IPS-20b (cell line): ENCODE data around the gene CPXM2.

Experiments used
- H3K27ac ChIP-seq: one replicate; pipeline ENCODE4 v1.5.1; 2013; ENCODE audit warnings: low read length
- H3K27me3 ChIP-seq: 2 replicates; pipeline ENCODE4 v1.6.1; 2013; ENCODE audit warnings: mild to moderate bottlenecking, low read length, inconsistent platforms; ENCODE audit not compliant: insufficient read depth
- H3K36me3 ChIP-seq: 2 replicates; pipeline ENCODE4 v1.6.1; 2013; ENCODE audit warnings: low read depth, mild to moderate bottlenecking, inconsistent platforms, low read length, moderate library complexity; ENCODE audit not compliant: insufficient read depth
- H3K4me1 ChIP-seq: 2 replicates; pipeline ENCODE4 v1.6.1; 2013; ENCODE audit warnings: mild to moderate bottlenecking, control low read depth, inconsistent platforms, low read length, moderate library complexity; ENCODE audit not compliant: insufficient read depth
- H3K4me3 ChIP-seq: 2 replicates; pipeline ENCODE4 v1.5.1; 2013; ENCODE audit warnings: mild to moderate bottlenecking, low read length, inconsistent platforms
- H3K9ac ChIP-seq: 2 replicates; pipeline ENCODE4 v1.6.1; 2013; ENCODE audit warnings: low read depth, mild to moderate bottlenecking, inconsistent platforms, low read length, moderate library complexity
- H3K9me3 ChIP-seq: 2 replicates; pipeline ENCODE4 v1.6.1; 2013; ENCODE audit warnings: mild to moderate bottlenecking, low read depth, low read length, inconsistent platforms; ENCODE audit not compliant: insufficient read depth

Gene CPXM2

DNA sequence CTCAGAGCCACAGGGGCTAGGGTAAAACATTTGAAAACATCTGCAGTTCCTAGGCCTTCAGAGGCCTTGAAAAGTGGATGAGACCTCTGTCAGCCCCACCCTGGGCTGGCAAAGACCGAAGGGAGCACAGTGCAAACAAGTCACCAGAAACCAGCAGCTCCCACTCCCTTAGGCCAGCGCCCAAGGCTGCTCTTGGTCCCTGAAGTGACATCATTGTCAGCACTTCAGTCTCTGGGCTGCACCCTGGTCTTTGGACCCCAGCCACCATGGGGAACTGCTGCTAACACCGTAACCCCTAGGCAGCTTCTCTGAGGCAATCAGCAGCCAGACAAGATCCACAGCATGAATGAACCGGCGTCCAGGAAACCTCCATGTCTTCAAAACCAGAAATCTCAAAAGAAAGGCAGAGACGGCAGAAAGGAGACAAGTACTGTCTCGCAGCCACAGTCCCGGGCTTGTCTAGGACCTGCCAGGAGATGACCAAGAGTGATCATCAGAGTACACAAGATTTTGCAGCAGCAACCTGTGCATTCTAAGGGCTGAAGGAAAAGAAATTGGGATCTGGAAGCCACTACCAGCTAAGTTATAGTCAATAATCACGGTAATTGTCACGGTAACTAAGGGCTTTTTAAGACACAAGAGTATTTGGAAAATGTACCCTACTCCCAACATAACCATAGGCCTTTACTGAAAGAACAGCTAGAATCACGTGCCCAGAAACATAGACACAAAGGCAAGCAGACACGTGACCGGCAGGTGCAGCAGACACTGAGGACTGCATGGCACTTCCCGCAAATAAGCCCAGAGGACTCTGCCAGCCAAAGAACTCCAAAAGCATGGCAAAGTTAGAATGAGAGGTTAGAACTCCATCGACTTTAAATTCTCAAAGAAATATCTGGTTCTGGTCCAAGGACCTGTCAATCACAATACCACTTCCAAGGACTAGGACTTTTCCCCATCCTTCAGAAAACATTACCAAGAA is 23.3 kb downstream of the CPXM2 start:
- Histone ChIP-seq H3K4me1 (peaks cover 9% of the 10 kb centered on the region), H3K27ac (no peak overlapping the region), H3K4me3 (no peak overlapping the region), H3K9me3 (peaks cover 3% of the 10 kb centered on the region; the same call in 1 of the 2 replicates), H3K9ac (no peak overlapping the region), H3K36me3 (no peaks in the 10 kb centered on the region), H3K27me3 (no peaks in the 10 kb centered on the region)

DNA sequence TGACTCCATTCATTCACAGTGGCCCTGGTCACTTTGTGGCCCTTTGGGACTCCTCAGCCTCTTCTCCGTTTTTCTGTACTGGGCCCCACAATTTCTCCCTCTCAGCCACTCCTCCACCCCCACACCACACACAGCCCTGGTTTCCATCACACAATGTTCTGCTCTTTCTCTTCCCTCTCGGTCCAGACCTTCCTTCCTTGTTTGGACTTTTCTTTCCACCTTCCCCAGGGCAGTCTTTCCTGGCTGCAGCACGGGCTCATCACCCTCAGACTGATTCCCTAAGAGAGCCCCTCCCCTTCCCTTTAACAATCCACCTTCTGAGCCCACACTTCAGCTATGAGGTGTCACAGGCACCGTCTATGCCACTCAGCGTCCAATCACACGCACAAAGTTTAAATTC is 25.7 kb downstream of the CPXM2 start:
- Histone ChIP-seq H3K4me3 (no peak overlapping the region), H3K27me3 (no peaks in the 10 kb centered on the region), H3K27ac (no peak overlapping the region), H3K9me3 (no peaks in the 10 kb centered on the region), H3K9ac (no peak overlapping the region), H3K4me1 (peaks cover 9% of the 10 kb centered on the region), H3K36me3 (no peaks in the 10 kb centered on the region)

DNA sequence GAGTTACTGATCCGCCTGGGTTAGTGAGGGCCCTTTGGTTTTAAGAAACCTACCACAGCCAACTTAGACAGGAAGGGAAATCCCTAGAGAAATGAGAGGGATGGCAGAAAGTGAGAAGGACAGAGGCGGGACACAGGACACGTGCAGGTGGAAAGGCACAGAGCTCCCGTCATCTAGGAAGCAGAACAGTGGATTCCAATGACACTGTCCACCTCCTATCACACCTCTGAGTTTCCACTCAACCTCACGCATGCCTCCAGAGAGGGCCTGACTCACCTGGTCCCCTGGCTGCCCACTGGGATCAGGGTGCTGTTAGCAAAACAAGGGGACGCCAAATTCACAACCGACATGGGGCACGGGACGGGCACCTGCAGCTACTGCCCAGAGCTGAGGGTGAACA is 26.3 kb downstream of the CPXM2 start:
- Histone ChIP-seq H3K9ac (no peak overlapping the region), H3K4me3 (no peak overlapping the region), H3K27me3 (no peaks in the 10 kb centered on the region), H3K36me3 (no peaks in the 10 kb centered on the region), H3K4me1 (peaks cover 9% of the 10 kb centered on the region), H3K9me3 (no peaks in the 10 kb centered on the region), H3K27ac (no peak overlapping the region)

DNA sequence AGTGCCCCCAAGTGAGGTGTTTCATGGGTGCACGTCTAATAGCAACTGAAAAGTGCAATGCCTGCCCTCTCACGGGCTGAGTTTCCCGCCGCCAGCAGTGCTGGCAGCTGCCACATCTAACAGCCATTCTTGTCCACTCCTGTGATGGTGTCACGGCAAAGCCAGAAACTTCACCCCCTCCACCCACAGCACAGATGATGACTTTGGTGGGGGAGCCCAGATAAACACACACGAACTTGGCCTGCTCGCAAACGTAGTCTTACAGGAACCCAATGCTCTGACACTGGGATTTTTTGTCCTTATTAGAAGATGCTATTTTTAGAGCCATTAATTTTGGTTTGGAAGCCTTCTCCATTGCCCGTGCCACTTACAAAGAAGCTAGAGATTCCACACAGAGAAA is 26.7 kb downstream of the CPXM2 start:
- H3K4me3 ChIP-seq = no peak overlapping the region
- no peak overlapping the region for H3K27ac ChIP-seq
- H3K27me3 ChIP-seq = no peaks in the 10 kb centered on the region
- H3K9me3 ChIP-seq = no peaks in the 10 kb centered on the region
- no peak overlapping the region for H3K9ac ChIP-seq
- H3K36me3 ChIP-seq = no peaks in the 10 kb centered on the region
- H3K4me1 ChIP-seq = peaks cover 9% of the 10 kb centered on the region

DNA sequence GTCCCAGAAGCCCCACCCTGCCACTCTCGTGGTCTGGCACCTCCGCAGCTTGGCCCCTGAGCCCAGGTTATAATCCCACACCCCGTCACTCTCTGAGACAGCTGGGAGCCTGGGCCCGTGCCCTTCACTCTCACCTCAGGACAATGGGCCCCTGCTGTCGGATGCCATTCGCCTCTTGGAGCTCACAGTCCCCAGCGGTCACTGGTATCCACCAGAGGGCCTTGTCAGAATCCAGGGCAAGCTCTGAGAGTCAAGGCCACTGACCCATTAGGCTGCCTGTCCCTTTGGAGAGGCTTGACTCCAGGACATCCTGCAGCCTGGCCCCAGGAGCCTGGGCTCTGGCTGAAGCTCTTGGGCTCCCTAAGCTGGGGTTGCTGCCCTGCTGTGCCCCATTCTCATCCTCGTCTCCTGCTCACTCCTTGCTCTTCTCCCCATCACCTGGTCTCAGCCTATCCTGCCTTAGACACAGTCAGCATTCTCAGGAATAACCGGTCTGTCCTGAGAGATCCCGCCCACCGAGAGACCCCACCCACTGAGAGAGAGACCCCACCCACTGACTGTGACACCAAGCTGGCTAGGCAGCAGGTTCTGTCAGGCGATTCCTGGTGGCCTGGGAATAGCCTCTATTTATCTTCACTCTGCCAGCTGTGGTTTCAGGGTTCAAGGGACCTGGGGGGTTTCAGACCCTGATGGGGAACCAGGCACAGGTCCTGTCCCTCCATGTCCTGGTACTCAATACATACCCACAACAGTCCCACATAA is 27.7 kb downstream of the CPXM2 start:
- Histone ChIP-seq H3K4me1 (peaks cover 9% of the 10 kb centered on the region), H3K4me3 (no peak overlapping the region), H3K36me3 (no peaks in the 10 kb centered on the region), H3K9ac (no peak overlapping the region), H3K9me3 (no peaks in the 10 kb centered on the region), H3K27me3 (no peaks in the 10 kb centered on the region), H3K27ac (no peak overlapping the region)

DNA sequence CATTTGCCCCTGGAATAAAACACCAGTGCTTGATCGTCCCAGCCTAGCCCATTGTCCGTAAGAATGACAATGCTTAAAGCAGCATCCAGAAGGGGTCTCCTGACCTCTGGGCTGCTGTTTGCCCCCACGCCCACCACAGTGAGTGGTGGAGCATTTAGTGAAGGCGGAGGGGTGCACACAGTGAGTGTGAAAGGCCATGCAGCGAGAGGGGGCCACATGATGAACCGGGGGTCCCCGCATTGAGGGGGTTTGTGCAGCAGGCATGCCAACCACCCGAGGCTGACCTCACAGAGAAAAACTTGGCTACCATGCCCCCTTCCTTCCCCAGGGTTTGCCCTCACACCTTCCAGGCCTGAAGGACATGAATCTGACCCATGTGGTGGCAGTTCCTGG is 28.4 kb downstream of the CPXM2 start:
- no peaks in the 10 kb centered on the region for H3K27me3 ChIP-seq
- H3K9me3 ChIP-seq = no peaks in the 10 kb centered on the region
- H3K4me1 ChIP-seq = peaks cover 9% of the 10 kb centered on the region; the same call in 1 of the 2 replicates
- H3K4me3 ChIP-seq = no peak overlapping the region
- H3K9ac ChIP-seq = no peak overlapping the region
- no peaks in the 10 kb centered on the region for H3K36me3 ChIP-seq
- no peak overlapping the region for H3K27ac ChIP-seq

DNA sequence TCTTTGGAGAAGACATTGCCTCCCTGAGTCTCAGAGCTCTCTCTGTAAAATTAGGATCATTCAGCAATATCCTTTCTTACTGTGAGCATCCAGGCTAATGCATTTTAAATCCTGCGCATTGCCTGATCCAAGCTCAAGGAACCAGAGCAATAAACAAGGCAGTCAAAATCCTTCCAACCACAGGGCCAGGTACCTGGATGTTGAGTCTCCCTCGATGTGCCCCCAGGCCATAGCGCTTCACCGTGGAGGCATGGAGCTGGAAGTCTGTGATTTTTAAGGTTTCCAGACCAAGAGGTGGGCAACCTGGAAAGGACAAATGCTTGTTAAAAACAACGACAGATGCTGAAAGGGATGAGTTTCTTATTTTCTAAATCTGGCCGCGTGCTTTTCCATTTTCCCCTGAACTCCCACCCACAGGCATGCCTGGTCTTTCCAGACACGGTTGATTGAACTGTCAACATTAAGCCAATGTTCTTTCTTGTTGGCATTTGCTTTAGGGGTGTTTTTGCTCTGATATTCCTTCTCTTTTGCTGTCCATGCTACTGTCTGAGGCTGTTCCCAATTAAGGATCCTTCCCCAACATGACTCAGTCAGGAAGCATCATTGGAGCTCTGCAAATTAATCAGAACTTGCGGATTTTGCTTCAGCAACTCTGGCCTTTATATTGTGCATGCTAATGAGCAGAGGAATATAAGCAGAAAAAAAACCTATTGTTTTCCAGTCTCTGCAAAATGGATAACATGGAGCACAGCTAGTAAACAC is 29.0 kb downstream of the CPXM2 start:
- Histone ChIP-seq H3K36me3 (no peaks in the 10 kb centered on the region), H3K27ac (no peak overlapping the region), H3K9ac (no peak overlapping the region), H3K27me3 (no peaks in the 10 kb centered on the region), H3K4me3 (no peak overlapping the region), H3K4me1 (peaks cover 6% of the 10 kb centered on the region; the same call in 1 of the 2 replicates), H3K9me3 (no peaks in the 10 kb centered on the region)

DNA sequence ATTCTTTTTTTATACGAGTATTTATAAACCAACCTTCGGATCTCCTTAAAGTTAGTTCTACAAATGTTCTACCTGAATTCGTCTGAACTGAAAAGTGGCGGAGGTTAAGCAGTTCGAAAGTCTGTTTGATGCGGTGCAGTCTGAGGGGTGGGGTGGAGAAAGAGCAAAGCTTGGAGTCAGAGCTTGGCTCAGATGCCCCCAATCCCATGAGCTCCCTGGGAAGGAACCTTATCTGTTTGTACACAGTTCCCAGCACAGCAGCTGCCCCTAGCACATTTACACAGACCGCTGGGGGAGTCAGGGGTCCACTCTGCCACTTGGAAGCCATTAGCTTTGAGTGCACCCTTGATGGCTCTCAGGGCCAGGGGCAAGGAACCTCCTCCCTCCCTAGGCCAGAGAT is 30.8 kb downstream of the CPXM2 start:
- no peak overlapping the region for H3K9ac ChIP-seq
- no peak overlapping the region for H3K4me3 ChIP-seq
- H3K4me1 ChIP-seq = no peaks in the 10 kb centered on the region
- no peaks in the 10 kb centered on the region for H3K27me3 ChIP-seq
- H3K36me3 ChIP-seq = no peaks in the 10 kb centered on the region
- H3K9me3 ChIP-seq = no peaks in the 10 kb centered on the region
- H3K27ac ChIP-seq = no peak overlapping the region

DNA sequence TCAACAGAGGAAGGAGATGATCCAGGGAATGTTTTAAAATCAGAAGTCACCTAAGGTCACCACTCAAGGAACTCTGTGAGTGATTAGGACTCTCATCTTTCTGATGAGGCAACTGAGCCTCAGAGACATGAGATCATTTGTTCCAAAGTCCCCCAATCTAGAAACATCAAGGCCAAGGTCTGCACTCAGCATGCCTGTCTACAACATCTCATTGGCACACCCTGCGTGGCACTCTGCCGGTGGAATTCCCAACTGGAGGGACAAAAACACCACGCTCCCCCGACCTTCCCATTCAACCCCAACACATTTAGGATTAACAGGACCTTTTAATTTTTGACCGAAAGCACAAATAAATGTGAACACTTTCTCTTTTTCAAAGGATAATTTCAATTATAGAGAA is 31.4 kb downstream of the CPXM2 start:
- no peaks in the 10 kb centered on the region for H3K4me1 ChIP-seq
- no peak overlapping the region for H3K27ac ChIP-seq
- no peaks in the 10 kb centered on the region for H3K27me3 ChIP-seq
- H3K9me3 ChIP-seq = no peaks in the 10 kb centered on the region
- H3K36me3 ChIP-seq = no peaks in the 10 kb centered on the region
- H3K4me3 ChIP-seq = no peak overlapping the region
- no peak overlapping the region for H3K9ac ChIP-seq

DNA sequence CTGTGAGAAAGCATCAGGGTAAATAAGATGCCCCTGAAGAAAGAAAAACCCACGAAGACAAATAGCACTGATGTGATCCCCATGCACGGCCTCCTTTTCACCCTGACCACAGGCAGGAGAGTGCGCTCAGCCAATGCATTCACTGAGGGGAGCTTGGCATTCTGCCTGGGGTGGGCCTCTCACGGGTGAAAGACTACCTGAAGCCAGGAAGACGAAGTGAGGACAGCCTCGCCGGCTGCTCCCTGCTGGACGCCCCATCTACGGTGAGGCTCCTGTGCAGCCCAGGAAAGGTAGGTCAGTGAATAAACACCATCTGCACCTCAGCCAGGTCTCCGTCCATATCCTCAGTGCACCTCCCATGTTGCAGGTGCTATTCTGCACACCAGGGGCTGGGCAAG is 32.0 kb downstream of the CPXM2 start:
- Histone ChIP-seq H3K9me3 (no peaks in the 10 kb centered on the region), H3K36me3 (no peaks in the 10 kb centered on the region), H3K27ac (no peak overlapping the region), H3K9ac (no peak overlapping the region), H3K27me3 (no peaks in the 10 kb centered on the region), H3K4me3 (no peak overlapping the region), H3K4me1 (no peaks in the 10 kb centered on the region)

DNA sequence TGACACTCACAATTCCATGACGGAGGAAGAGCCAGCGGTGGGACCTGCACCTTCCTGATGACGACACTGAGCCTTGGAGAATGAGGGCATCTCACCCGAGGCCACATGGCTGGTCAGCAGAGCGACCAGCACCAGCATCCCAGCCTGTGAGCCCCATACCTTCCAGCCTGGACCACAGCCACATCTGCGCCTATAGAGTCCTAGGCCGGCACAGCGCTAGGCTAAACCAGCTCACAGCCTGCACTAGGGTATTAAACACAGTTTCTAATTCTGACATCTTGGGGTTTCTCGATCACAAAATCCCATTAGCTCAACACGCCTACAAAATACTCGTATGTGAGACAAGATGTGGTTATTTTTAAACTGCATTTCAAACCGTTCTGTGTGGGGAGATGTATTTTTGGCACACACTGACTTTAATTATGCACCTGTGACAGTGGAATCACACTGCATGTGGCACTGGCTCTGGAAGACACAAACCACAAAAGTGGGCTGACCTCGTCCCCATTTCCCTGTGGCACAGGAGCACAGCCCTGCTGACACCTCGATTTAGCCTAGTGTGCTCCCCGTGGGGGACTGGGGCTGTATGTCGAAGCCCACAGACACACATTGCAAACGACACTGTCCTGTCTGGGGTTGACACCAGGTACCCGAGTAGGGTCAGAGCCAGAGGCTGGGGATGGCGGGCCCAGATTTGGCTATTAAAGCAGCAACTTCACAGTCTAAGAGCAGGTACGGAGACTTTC is 32.5 kb downstream of the CPXM2 start:
- no peaks in the 10 kb centered on the region for H3K4me1 ChIP-seq
- H3K9me3 ChIP-seq = no peaks in the 10 kb centered on the region
- H3K36me3 ChIP-seq = no peaks in the 10 kb centered on the region
- no peak overlapping the region for H3K9ac ChIP-seq
- no peaks in the 10 kb centered on the region for H3K27me3 ChIP-seq
- no peak overlapping the region for H3K4me3 ChIP-seq
- H3K27ac ChIP-seq = no peak overlapping the region
